Fibroblast of the aortic adventitia (primary cell): ENCODE measurements around the gene SNX9. TPM values are rescaled to one million over a fixed set of nuclear protein-coding genes. Genes with fewer than 3 reads are reported as not detected.
A peak's percentile ranks its signal among the peaks of the same experiment; 100 is the strongest.

Experiments used
- DNase-seq: peaks from one replicate; pipeline ENCODE4 v3.0.0-alpha.2; 2010; ENCODE audit warnings: low read depth
- H3K4me3 ChIP-seq: 2 replicates; pipeline ENCODE4 v1.5.1; 2011; ENCODE audit warnings: low read depth, mild to moderate bottlenecking, control low read depth, low read length, moderate library complexity
- total RNA-seq: library from RNA; depleted of rRNA; stranded (reverse); fragments of >200 nt; gene quantifications from 2 replicates; pipeline ENCODE4 v1.2.3, GENCODE V29; 2012; ENCODE audit warnings: low replicate concordance
- TF ChIP-seq, protein P1 (sequence below): IDR thresholded peaks from 2 replicates; pipeline ENCODE4 v1.5.1; 2011; ENCODE audit warnings: mild to moderate bottlenecking, low read length, control low read depth, inconsistent platforms; ENCODE audit not compliant: insufficient read depth

Gene SNX9
- total RNA-seq, 1 donor: 182 TPM

DNA sequence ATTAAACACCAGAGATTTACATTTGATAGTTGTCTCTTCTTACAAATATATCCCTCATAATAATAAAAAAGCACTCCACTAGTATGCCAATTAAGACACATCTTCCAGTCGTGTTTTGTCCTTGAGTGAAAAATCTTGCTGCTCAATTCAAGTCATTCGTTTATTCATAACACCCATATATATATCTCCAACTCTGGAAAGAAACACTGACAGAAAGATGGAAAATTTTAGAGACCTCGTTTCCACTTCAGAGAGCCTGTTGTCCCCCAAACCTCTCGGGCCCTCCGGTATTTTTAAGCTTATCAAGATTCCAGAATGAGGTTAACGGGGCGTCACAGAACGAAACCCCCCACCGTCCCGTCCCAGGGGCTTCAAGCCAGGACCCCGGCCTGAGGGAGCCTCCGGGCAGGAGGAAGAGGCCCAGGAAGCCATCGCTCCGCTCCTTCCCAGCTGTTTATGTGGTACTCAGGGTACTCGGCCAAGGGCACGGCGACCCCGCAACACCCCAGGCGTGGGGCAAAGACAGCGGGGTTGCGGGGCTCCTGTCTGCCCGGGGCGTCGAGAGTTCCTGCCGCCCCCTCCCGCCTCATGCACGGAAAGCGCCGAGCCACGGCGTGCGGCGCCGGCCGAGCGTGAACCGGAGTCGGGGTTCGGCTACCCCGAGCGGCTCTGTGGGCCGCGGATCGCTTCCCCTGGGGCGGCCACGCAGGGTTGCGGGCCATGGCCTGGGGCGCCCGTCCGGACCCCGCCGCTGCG is 623 bp upstream of the SNX9 start:
- peak overlapping the region; percentile 63 for H3K4me3 ChIP-seq
- TF ChIP-seq, protein P1, sequence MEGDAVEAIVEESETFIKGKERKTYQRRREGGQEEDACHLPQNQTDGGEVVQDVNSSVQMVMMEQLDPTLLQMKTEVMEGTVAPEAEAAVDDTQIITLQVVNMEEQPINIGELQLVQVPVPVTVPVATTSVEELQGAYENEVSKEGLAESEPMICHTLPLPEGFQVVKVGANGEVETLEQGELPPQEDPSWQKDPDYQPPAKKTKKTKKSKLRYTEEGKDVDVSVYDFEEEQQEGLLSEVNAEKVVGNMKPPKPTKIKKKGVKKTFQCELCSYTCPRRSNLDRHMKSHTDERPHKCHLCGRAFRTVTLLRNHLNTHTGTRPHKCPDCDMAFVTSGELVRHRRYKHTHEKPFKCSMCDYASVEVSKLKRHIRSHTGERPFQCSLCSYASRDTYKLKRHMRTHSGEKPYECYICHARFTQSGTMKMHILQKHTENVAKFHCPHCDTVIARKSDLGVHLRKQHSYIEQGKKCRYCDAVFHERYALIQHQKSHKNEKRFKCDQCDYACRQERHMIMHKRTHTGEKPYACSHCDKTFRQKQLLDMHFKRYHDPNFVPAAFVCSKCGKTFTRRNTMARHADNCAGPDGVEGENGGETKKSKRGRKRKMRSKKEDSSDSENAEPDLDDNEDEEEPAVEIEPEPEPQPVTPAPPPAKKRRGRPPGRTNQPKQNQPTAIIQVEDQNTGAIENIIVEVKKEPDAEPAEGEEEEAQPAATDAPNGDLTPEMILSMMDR: no peak
- DNase-seq: no peak

DNA sequence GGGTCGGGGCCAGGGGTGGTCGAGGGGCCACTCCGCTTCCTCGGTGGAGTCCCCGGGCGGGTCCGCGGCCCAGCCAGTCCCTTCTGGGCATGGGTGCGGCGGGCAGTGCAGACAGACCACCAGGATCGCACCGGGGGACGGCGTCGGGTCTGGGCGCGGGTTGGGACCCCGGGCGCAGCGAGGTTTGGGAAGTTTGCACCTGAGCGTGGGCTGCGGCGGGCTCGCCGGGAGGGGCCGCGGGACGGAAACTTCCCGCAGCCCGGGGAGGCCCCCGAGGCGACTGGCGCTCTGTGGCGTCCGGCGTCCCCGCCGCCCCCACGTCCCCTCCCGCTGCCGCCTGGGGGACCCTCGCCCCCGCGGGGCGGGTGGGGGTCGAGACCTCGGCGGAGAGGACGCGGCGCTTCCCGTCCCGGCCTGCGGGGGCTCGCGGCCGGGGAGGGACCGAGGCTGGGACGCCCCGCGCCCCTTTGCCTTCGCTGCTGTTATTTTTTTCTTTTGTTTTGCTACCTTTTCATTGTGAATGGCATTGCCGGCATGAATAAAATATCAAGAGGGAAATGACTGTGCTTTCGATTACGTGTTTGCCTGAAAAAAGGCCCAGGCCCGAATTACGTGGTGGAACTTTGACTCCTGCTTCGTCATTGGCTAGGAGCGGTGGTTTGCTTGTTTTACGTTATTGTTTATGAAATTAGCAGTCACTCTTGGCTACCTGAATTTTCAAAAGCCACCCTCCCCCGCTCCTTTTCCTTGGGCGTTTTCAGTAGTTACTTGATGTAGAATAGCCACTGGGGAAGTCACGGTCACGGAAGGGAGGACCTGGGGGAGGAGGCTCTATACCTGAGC is 703 bp downstream of the SNX9 start:
- TF ChIP-seq, protein P1: peak; percentile 2
- H3K4me3 ChIP-seq: peak overlapping the region; percentile 64
- peak; percentile 85 for DNase-seq

DNA sequence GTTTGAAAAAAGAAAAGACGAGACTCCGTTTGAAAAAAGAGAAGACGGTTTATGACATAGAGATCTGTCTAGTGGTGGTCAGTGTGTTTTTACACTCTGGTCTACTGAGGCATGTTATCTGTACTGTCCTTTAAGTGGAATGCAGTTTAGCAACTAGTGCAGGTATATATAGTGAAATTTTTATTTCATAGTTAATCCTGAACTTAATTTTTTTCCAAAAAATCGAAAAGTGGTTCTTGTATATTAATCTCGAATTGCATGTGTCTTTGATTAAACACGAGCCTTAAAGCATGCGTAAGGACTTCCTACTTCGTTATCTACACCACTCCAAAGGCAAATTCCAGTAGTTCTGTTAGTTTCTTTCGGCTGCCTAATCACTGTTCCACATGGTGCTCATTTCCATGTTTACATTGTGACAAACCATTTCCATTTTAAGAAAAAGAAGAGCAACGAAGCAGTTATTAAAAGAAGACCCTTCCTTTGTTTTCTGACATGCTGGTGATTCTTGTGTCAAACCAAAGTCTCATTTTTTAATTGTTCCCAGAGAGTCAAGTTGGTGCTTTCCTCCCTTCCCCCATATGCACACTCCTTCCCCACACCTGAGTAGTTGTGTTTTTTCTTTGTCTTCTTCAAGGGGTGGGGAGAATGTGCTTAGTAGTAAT is 2.3 kb downstream of the SNX9 start:
- peak; percentile 41 for DNase-seq
- peak overlapping the region; percentile 64 for H3K4me3 ChIP-seq
- TF ChIP-seq, protein P1: no peak

DNA sequence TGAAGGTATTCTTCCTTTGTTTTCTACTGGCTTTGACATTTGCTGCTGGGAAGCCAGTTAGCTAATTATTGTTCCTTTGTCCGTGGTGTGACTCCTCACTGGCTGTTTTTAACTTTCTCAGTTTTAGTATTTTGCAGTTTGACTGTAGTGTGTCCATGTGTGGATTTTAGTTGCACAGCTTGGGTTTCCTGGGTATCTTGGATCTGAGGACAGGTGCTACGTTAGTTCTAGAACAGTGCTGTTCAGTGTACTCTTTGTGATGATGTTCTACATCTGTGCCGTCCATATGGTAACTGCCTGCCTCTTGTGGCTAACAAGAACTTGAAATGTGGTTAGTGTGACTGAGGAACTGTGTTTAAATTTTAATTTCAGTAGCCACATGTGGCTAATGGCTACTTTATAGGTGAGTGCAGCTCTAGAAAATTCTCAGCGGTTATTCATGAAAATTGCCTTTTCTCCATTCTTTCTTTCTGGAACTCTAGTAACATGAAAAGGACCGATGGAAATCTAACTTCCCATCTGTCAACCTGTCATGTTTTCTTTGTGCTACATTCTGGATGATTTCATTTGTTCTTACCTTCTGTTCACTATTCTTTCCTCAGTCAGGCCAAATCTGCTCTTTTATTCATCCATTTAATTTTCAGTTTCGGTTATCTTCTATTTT is 7.4 kb downstream of the SNX9 start:
- TF ChIP-seq, protein P1: no peak
- no peak overlapping the region for H3K4me3 ChIP-seq
- no peak for DNase-seq

DNA sequence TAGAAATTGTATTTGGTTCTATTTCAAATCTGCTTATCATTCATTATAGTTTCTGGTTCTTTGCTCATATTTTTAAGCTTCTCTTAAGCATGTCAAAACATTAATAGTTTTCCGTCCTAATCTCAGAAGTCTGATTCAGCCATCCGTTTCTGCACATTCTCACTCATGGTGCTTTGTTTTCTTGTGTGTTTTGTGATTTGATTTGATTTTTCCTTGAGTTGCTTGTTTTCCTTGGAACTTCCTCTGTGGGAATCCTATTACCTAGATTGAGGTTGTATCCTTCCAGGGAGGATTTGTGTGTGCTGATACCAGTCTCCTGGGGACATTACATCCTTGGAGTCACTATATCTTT is 7.9 kb downstream of the SNX9 start:
- TF ChIP-seq, protein P1: no peak
- no peak overlapping the region for H3K4me3 ChIP-seq
- DNase-seq: no peak
